HG02759 (cell line): ENCODE measurements around the gene HS1BP3.
A peak's percentile ranks its signal among the peaks of the same experiment; 100 is the strongest.

Source experiments
- ATAC-seq: cut with Tn5 transposase; IDR thresholded peaks from one replicate; pipeline ENCODE4 v1.9.1; 2021; ENCODE audit warnings: mild to moderate bottlenecking, moderate library complexity; ENCODE audit not compliant: unreplicated experiment

The HS1BP3 gene, protein sequence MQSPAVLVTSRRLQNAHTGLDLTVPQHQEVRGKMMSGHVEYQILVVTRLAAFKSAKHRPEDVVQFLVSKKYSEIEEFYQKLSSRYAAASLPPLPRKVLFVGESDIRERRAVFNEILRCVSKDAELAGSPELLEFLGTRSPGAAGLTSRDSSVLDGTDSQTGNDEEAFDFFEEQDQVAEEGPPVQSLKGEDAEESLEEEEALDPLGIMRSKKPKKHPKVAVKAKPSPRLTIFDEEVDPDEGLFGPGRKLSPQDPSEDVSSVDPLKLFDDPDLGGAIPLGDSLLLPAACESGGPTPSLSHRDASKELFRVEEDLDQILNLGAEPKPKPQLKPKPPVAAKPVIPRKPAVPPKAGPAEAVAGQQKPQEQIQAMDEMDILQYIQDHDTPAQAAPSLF

GRCh38 chr2:20650877-20651730 is at the start of gene HS1BP3:
Gene HS1BP3, minus strand, starts transcription at chr2:20651098. Its CDS starts 35 bp downstream, at chr2:20651063.
- ATAC-seq = peak; percentile 96

DNA sequence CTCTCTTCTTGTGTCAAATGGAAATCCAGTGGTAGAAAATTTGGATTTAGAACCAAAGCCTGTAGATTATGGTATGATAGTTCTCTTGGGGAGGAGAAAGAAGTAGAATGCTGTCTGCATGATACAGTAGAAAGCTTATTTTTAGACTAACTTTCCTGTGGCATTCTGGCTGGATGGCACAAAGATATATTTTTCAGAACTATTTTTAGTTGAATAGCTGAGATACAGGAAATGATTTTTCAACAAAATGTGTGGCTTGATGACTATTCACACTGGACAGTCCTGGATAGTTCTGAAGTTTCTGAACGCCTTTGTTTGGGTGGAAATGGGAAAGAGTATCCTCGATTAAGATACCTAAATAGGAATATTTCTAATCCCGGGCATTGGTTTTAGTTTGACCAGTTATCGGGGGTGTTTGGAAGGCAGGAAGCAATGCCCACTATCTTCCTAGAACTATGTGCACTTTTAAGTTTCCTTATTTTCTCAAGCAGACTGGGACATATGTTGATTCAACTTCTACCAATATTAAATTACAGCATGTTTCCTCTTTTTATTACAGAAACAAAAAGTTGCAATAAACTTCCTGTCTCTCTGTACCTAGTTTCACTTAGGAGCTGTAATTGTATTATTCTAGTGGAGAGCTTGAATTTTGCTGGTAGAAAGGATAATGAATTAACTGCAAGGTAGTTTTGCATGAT is 48.2 kb upstream of the HS1BP3 start:
- no peak for ATAC-seq

GRCh38 chr2:20697322-20697934 is 46.5 kb upstream of the HS1BP3 start:
- ATAC-seq = no peak

- no peak for ATAC-seq
Measured at GRCh38 chr2:20696366-20696765, 45.5 kb upstream of the HS1BP3 start.

DNA sequence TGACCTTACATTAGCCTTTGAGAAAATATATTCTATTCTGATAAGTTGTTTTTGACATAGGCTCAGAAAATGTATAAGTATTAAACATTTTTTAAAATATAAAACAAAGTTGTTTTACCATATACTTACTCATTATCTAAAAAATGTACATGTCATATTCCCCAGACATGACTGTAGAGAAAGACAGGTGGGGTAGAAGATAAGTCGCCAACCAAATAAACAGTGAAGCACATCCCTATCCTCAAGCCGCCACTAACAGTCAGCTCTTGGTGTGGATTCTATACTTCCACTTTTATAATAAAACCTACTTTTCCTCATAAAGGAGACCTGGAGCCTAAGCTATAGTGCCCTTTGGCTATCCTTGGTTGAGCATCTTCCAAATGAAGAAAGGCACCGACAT is 42.4 kb upstream of the HS1BP3 start:
- no peak for ATAC-seq

DNA sequence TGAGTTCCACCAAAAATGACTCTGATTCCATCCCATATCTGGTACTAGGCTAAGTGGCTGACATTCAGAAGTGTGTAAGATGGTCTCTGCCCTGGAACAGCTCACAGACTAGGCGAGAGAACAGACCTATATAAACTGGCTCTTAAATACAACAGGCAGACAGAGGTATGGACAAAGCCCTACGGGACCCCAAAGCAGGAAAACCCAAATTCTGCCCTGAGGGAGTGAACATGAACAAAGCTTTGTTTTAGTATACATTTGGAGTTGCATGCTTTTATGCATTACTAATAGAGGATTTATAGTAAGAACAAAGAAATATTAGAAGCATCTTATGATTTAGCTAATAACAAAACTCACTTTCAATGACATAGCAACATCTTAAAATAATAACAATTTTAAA is 41.2 kb upstream of the HS1BP3 start:
- no peak for ATAC-seq

- ATAC-seq = no peak
Measured at GRCh38 chr2:20691076-20691734, 40.3 kb upstream of the HS1BP3 start.

DNA sequence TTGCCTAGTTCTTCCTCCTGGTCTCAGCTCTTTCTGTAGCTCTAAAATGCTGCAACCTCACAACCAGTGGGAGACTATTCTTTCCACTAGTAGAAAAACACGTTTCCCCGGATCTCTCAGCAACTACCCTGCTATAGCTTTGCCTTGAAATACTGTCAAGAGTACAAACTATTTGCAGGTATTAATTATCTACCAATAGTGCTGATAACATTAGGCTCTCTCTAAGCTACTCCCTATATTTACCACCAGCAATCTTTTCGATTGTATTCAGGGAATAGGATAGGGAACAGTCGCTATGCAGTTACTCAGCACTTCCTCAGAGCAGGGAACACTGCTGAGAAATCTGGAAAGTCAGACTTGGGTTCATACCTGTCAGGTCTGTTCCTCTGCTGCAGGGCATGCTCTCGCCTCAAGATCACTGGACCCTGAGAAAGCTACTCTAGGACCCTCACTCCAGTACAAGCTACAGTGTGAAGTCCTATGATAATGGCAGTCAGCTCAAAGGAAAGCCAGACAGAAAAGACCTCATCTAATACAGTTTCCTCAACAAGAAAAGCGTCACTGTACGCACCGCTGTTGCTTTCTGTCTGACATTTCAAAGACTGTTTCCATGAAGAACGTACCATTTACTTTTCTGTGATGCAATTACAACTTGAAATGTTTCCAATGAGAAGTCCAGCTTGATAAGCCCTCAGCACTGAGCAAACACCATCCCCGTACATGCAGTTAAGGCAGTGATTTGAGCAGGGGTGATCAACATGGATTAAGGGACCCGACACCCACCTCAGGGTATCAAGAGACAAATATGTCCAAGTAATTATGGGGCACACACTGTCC is 38.7 kb upstream of the HS1BP3 start:
- no peak for ATAC-seq

DNA sequence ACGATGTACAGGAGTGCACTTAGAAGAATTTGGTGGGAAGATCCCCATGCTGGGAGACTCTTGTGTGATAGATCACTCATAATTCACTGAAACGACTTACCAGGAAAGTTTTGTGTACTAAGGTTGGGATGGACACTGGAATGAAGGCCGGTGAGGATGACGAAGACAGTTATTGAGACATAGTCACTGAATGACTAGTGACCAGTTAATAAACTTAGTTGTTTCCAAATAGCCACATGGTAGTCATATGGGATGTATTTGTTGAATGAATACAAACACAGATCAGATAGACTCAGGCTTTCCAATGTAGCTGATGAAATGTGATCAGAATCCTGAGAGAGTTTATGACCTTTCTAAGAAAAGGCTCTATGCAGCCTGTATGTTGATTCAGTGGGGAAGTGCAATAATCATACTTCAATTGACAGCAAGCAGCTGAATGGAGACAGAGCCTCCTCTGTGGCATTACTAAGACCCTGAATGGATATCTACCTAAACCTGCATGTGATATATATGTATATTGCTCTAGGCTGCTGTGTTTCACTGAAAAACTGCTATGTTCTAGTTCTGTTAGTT is 36.4 kb upstream of the HS1BP3 start:
- ATAC-seq = no peak

DNA sequence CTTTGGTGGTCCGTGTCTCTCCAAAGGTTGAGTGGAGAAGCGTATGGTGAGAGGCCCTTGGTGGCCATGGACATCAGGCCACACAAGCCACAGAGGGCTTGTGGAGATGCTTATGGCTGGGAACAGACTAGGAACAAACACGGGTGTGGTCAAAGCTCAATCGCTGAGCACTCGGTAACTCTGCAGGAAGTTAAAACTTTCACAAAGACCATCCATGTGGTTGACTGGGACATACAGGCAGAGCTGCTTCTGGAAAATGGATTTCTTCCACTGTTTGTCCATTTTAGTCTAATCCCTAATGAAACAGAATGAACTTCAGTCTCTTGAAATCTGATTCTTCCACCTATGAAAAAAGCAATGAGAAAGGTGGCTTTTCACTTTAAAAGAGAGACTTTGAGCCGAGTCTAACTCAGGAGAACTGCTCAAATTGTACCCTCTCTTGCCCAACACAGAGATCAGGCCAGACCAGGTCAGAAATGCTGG is 33.7 kb upstream of the HS1BP3 start:
- no peak for ATAC-seq

- ATAC-seq = no peak
Measured at GRCh38 chr2:20682167-20682920, 31.4 kb upstream of the HS1BP3 start.

- ATAC-seq = no peak
Measured at GRCh38 chr2:20680744-20681375, 30.0 kb upstream of the HS1BP3 start.

DNA sequence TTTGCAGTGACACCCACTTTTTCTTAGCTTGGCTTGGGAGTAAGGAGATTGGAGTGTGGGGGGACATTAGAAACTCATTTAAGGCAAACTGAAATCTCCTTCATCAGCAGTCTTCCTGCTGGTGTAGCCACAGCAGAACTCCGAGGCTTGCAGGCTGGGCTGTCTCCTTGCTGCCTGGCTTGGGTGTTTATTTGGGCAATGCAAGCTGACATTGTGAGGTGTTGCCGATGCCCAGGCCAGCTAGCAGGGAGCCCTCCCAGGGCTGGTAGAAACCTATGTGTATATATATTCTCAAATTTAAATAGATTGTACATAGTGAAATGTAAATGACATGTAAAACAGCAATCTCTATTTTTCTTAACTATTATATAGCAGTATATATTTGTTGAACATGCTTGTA is 27.9 kb upstream of the HS1BP3 start:
- no peak for ATAC-seq

GRCh38 chr2:20678086-20678395 is 27.1 kb upstream of the HS1BP3 start:
- no peak for ATAC-seq

DNA sequence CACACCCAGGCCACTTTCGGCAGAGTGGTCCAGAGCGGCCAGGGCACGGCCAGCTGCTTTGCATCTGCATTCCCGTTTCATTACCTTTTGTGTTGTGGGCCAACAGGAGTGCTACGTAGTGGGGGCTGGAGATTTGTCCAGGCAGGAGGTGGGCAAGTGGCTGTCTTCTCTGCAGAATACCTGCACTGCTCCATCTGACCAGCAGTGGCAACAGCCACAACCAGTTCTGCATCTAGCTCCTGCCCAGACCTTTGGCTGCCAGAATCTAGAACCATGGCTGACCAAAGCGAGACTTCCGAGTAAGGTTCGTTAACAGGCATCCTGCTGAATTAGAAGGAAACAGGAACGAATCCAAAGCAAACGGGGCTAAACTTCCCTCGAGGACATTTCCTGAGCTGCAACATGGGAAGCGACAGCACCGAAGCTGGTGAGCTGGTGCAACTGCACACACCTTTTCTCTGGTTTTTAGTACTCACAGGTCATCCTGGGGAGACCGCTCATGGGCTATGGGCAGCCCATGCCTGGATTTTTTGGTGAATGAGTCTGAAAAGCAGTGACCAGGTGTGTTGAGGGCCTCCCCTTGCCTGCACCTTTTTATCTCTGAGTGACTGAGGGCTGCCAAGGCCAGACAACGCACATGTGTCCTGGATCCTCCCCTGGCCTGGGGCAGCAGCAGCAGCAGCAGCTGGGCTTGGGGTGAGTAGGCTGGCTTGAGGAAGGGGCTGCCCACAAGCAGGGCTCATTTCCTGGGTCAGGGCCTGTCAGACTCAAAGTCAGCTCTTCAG is 26.6 kb upstream of the HS1BP3 start:
- ATAC-seq = peak; percentile 35

- peak; percentile 44 for ATAC-seq
Measured at GRCh38 chr2:20676353-20677215, 25.7 kb upstream of the HS1BP3 start.
